Epithelial cell of prostate (primary cell): ENCODE results near the gene NLGN2.
A peak's percentile ranks its signal among the peaks of the same experiment; 100 is the strongest.

Experiments used
- DNase-seq: peaks from one replicate; pipeline ENCODE4 v3.0.0-alpha.2; 2011; ENCODE audit warnings: low read depth, low spot score
- H3K27ac ChIP-seq: fragments of 450-650 bp; 2 replicates; pipeline ENCODE4 v1.5.1; 2017; ENCODE audit warnings: mild to moderate bottlenecking

NLGN2 gene

DNA sequence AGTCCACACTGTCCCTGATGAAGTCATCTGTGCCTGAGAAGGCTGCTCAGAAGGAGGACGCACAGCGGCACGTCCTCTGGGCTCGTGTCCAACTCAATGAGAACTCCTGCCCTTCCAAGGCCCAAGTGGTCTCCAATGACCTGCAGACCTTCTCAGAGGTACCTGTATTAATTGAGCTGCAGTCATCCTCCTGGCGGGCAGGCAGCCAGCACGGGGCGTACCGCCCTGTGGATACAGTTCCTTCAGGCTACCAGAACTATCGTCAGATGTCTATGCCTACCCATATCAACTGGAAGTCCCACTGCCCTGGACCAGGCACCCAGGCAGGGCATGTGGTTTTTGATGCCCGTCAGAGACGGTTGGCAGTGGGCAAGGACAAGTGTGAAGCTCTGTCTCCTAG is 24.7 kb downstream of the NLGN2 start:
- H3K27ac ChIP-seq, result no peak overlapping the region
- no peak for DNase-seq

- DNase-seq, result no peak
- peak overlapping the region; percentile 89 for H3K27ac ChIP-seq
Observed at GRCh38 chr17:7435676-7436555, 28.3 kb downstream of the NLGN2 start.

- DNase-seq, result peak; percentile 72
- peak overlapping the region; percentile 89 for H3K27ac ChIP-seq
Observed at GRCh38 chr17:7436556-7437368, 29.1 kb downstream of the NLGN2 start.

DNA sequence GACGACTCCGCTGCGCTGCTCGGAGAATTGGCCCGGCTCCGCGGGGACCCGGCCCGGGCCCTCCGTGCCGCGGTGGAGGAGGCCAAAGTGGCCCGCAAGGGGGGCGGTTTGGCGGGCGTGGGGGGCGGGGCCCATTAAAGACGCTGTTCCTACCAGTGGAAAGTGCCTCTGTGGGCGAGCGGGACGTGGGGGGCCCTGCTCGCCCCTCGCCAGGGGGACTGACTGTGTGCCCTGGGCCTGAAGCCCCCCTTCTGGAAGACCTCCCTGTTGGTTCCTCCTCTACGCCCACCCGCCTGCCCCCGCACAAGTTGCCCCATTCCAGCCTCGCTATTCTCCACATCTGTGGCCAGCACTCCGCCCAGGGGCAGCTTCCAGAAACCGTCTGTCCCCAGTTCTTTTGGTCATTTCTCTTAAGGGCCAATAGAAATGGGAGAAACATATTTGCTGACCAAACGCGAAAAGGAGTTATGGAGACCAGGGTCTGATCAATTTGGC is 29.8 kb downstream of the NLGN2 start:
- peak overlapping the region; percentile 89 for H3K27ac ChIP-seq

DNA sequence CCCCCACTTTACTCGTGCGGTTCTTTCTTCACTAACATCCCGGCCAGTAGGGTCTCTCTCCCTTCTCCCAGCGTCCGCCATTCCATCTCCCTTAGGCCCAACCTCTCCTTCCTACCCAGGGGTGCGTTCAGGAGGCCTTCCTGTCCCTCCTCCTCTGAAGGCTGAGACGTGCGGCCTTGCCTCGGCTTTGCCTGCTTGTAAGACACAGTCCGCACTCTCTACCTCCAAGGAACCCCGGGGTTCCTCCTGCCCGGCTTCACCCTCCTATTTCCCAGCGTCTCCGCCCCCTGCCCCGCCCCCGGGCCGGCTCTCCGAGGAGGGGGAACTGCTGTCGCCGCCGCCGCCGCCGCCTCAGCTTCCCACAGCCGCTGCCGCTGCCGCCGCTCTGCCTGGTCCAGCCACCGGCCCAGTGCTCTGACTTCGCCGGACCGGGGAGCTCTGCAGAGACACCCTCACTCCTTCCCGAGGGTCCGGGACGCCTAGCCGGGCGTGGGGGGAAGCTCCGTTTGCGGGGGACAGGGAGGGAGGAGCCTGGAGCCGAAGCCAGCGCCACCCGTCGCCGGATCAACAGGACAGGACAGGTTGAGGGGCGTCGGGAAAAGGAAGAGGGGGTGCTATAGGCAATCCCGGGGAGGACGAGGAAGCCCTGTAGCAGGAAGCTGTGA is 30.4 kb downstream of the NLGN2 start:
- DNase-seq, result no peak
- peak overlapping the region; percentile 89 for H3K27ac ChIP-seq

More for the DNA sequence above, 29.8 kb downstream of the NLGN2 start:
- no peak for DNase-seq

- peak overlapping the region; percentile 89 for H3K27ac ChIP-seq
- DNase-seq, result no peak
Observed at GRCh38 chr17:7438656-7439460, 31.2 kb downstream of the NLGN2 start.

- H3K27ac ChIP-seq, result peak within 1 kb of the TSS; percentile 89
- no peak for DNase-seq
Observed at GRCh38 chr17:7439462-7440112, 31.9 kb downstream of the NLGN2 start, which contains the start of gene FGF11. TSS of gene FGF11 (plus strand) at chr17:7439512. CDS start at chr17:7439621, 109 bp downstream.

GRCh38 chr17:7440113-7440833 is 32.6 kb downstream of the NLGN2 start:
- no peak for DNase-seq
- H3K27ac ChIP-seq, result peak overlapping the region; percentile 89

DNA sequence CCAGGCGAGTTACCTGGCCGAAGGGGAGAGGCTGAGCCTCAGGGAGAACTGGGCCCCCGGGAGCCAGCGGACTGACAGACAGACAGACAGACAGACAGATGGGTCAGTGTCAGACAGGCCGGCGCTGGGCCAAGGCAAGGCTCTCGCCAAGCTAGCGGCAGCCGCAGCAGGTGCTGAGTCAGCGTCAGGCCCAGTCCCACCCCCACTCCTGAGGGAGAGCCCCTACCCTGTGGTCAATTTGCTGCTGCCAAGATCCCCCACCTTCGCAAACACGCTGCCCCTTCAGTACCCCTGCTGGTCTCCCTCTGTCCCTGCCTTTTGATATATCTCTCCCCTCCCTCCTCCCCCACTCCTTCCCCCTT is 33.2 kb downstream of the NLGN2 start:
- DNase-seq, result no peak
- H3K27ac ChIP-seq, result peak overlapping the region; percentile 89

- DNase-seq, result no peak
- no peak overlapping the region for H3K27ac ChIP-seq
Observed at GRCh38 chr17:7441266-7441665, 33.6 kb downstream of the NLGN2 start.

GRCh38 chr17:7442142-7442541 is 34.5 kb downstream of the NLGN2 start:
- DNase-seq, result no peak
- peak overlapping the region; percentile 94 for H3K27ac ChIP-seq

GRCh38 chr17:7443499-7444485 is 36.1 kb downstream of the NLGN2 start:
- DNase-seq, result peak; percentile 72
- H3K27ac ChIP-seq, result peak overlapping the region; percentile 94

- DNase-seq, result no peak
- H3K27ac ChIP-seq, result peak within 1 kb of the TSS; percentile 94
Observed at GRCh38 chr17:7444682-7445618, 37.3 kb downstream of the NLGN2 start, which contains the start of gene CHRNB1. TSS of gene CHRNB1 (plus strand) at chr17:7445061. CDS start at chr17:7445128, 67 bp downstream.

DNA sequence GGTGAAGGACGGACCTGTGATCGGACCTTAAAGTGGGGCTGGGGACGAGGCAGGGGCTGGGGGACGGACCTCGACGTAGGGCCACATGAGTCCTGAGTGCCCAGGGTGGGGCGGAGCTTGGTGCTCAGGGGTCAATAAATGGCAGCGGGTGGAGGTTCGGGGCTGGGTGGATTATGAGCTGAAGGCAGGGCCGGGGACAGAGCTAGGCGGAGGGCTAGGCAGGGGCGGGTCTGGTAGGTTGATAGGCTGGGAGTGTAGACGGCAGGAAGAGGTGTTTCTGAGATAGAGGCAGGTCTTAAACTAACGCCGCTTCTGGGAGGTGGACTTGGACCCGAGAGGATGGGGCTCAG is 37.9 kb downstream of the NLGN2 start:
- H3K27ac ChIP-seq, result peak overlapping the region; percentile 94
- no peak for DNase-seq

DNA sequence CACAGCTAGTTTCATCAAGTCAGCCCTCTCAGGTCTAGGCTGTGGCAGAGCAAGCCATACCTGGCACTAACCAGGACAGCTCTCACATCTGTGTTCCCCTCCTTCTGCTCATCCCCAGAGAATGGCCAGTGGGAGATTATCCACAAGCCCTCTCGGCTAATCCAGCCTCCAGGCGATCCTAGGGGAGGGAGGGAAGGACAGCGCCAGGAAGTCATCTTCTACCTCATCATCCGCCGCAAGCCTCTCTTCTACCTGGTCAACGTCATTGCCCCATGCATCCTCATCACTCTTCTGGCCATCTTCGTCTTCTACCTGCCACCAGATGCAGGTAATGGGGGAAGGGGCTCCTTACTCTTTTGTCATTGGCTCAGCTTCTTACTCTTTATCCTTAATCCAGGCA is 40.8 kb downstream of the NLGN2 start:
- H3K27ac ChIP-seq, result no peak overlapping the region
- DNase-seq, result no peak

DNA sequence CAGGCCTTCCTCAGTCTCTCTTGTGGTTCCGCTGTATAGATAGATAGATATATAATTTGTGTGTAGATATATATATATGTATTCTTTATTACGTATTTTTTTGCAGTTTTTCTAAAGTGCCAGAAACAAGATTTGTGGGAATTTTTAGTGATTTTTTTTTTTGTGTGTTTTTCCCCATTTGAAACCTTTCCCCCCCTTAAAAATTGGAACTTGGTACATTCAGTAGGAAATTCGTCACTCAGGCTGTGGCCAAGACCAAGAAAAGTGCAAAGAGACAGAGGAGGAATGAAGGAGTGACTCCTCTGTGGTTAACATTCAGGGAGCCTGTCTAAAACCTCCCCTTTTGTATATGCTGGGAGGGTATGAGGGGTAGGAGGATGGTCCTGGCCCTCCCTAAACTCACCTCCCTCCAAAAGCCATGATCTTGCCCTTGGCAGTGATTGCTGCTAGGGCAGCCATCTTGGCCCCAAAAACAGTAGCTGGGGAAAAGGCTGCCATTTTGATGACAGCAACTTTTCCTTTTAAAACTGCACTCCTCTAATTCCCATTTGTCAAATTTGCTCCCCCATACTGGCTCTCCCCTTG is 52.4 kb downstream of the NLGN2 start:
- no peak for DNase-seq
- peak overlapping the region; percentile 36 for H3K27ac ChIP-seq
